ENCODE results near the gene ANKRD60.

The ANKRD60 gene

DNA sequence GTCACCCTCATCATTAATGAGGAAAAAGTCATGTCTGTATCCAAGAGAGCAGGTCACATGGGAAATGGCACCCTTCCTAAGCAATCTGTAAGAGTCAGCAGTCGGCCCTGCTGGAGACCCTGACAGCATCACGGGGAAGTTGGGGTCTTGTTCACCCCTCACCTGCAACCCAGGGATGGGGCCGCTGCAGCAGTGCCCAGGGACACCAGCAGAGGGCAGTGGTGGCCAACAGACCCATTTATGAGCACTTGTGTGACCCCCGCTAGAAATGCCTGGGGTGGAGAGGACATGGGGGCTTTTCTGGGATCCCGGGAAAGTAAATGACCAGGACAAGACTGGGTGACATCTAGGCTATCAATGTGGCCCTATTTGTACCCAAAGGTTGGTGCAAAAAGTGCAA, 35.9 kb downstream of the ANKRD60 start:
- no peak for DNase-seq (ENCODE audit: low spot score)

DNA sequence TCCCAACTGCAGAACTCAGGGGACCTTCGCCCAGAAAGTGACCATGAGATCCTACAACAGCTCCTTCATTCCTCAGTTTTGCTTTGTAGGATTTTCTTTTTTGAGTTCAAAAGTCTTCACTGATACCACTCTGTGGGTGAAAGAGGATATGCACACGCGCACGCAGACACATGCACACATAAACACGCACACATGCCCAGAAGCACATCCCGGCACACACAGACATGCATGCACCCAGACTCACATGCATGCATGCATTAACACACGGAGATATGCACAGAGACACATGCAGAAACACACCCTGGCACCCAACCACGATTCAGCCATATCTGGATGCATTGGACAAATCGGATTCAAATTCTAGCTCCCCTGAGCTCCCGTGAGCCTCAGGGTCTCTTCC, 36.4 kb downstream of the ANKRD60 start:
- DNase-seq (ENCODE audit: low spot score): no peak

DNA sequence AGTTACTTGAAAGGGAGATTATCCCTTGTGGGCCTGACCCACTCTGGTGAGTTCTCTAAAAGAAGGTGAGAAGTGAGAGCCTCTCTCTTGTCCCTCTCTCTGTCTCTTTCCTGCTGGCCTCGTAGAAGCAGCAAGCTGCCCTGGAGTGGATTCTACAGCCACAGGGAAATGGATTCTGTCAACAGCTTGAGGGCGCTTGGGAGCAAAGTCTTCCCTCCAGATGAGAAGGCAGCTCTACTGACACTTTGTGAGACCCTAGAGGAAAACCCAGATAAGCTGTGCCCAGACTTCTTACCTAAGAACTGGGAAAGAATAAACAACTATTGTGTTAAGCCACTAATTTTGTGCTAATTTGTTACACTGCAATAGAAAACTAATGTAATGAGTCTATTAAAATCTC, 39.9 kb downstream of the ANKRD60 start:
- no peak for DNase-seq (ENCODE audit: low spot score)

DNA sequence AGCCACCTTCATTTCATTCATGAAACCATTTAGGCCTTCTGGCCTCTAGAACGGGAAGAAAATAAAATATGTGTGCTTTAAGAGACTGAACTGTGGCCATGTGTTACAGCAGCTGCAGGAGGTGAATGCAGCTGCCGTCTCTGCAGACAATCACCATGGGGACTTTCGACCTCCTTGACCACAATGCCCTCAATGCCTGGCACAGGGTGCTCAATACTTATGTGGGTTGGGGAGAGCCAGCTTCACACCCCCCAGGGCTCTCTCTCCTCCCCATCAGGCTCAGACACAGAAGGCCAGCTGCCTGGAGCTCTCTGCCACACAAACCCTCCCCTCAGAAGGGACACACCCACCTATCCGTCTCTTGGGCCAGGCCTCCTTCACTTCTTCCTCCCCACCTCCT, 43.5 kb downstream of the ANKRD60 start:
- no peak for DNase-seq (ENCODE audit: low spot score)

DNA sequence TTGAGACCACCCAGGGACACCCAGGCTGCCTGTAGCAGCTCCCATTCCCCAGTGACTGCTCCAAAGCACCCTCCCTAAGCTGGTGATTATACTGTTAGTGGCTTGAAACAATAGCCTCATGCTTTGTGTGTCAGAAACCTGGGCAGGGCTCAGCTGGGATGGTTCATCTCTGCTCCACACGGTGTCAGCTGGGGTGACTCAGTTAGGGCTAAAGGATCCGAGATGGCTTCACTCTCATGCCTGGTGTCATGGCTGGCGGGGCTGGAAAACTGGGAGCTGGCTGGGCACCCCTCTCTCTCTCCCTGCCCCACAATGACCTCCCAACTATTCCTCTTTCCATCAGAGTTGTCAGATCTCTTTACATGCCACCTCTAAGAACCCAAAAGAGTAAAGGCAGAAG, 44.4 kb downstream of the ANKRD60 start:
- no peak for DNase-seq (ENCODE audit: low spot score)

DNA sequence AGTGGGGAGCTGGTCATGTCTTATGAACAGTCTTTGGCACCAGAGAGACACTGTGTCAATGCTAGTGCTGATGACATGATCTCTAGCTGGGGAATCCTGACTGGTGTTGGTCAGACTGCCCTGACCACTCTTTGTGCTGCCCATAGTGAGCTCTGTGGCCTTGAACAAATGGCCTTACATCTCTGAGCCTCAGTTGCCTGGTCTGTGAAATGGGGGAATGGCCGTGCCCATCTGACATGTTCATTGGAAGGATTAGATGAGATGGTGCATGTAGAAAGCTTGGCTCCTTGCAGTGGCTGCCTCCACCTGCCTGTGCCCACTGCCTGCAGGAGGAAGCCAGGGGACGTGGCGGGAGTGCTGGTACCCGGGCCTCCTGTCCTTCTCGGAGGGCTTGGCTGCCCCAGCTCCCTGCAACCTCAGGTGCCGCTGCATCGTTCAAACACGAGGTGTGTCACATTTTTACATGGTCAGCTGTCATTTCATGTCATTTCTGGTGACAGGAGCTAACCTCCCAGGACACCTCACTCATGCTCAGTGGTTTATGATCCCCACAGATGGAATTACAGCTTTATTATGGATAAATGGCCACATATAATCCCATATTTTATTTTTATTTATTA, 45.8 kb downstream of the ANKRD60 start:
- DNase-seq (ENCODE audit: low spot score): no peak

DNA sequence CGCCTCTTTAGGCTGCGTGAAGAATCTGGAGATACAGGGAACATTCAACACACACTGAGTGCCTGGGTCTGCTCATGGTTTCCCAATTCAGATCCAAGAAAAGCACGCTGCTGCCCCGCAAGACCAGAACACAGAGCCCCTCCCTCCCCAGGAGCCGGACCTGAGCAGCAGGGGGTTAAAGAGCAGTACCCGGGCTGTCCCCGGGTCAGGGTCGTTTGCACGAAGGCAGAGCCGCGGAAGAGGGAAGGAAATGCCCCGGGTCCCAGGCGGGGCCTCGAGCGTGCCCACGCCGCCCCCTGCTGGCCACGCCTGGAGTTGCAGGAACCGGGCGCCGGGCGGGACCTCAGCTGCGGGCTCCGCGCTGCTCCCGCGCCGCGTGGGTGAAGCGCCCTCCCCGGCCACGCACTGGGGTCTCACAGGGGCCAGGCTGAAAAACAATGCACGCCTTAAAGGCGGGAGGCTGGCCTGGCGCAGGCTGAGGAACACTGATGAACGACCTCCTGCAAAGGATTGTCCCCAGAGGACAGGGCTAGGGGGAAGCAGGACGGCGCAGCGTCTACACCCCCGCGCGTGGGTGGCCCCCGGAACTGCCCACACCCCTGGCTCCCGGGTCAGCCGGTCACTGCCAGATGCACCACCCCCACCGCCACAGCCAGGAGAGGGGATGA, 48.9 kb downstream of the ANKRD60 start:
- peak; percentile 87 for DNase-seq (ENCODE audit: low spot score)

DNA sequence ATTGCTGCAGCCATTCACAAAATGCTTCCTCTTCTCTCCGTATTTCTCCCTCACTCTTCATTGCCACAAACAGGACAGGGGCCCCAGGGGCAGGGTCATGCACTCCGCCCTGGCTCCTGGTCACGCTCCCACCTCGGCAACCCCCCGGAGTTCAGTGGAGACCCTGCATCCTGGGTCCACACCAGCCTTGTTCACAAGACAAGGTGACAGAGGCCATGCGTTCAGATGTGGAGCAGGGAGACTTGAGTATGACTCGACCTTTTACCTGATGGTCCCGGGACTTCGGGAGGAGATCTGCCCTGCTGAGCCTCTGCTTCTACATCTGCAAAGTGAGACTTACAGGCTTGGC, 49.4 kb downstream of the ANKRD60 start:
- DNase-seq (ENCODE audit: low spot score): no peak

DNA sequence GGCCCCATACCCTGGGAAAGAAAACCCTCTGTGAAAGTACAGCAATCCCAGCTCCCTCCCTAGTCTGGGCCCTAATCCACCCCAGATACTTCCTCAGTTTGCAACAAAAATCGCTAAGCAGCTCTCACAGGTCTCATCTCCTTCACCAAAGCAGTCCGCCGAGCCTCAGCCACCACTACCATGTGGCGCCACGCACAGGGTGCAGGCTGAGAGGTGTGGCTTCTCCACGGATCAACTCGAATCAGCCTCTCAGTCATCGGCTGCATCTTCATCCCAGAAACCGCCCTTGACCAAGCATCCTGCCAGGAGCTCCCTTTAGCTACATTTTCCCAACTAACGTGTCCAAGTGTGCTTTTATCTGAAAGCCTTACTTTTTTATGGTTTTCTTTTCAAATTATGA, 50.7 kb downstream of the ANKRD60 start:
- no peak for DNase-seq (ENCODE audit: low spot score)

DNA sequence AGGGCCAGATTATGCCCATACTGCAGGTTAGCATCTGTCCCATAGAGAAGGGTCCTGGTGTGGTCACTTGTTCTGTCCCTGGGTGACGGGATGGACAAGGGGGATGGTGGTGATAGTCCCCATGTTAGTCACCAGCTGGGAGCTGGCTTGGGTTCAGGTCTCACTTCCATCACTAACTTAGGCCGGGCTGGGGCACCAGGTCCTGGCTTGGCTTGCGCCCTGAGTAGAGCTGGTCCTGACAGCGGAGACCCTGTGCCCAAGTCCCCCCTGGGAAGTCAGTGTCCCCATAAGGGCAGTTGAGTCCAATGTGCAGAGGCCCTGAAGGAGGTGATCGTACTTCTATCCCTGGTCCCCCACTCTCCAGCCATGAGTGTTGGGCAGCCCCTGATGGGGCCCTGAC, 52.6 kb downstream of the ANKRD60 start:
- no peak for DNase-seq (ENCODE audit: low spot score)

DNA sequence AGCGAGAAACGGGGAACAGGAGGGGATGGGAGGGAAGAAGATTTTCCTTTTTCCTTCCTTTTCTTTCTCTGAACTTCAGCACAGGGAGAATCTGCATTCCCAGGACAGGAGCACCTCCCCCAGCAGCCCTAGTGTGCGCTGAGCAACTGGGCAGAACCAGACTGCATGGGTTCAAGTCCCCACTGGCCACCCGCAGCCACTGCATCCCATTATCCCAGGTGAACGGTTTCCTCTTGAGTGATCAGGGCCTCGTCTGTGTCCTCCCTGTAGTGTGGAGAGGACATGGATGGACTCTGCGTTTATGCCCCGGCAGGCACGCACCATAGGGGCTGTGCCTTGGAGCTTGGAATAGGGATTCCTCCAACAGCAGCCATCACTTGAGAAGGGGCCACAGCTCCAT, 53.0 kb downstream of the ANKRD60 start:
- DNase-seq (ENCODE audit: low spot score): no peak

DNA sequence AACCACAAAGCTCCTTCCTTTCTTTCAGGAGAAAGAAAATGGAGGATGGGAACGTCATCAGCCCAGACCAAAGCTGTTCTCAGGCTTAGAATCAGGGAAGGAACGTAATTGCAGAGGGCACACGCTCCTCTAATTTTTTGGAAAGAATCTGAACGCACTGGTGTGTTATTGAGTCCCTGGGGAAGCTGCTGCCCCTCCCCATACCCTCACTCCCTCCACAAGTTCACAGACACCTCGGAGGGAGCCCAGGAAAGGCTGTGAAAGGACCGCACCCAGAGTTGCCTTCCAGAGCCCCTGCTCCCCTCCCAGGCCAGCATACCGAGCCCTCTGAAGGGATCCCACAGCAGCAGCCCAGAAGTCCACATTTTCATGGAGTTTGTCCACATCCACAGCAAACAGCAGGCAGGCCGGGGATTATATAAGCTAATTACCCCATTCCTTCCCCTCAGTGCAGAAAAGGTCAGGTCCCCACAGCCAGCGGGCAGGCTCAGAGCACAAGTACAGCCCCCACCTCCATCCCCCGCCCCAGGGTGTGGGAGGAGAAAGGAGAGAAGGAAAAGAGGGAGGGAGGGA, 53.7 kb downstream of the ANKRD60 start:
- no peak for DNase-seq (ENCODE audit: low spot score)

DNA sequence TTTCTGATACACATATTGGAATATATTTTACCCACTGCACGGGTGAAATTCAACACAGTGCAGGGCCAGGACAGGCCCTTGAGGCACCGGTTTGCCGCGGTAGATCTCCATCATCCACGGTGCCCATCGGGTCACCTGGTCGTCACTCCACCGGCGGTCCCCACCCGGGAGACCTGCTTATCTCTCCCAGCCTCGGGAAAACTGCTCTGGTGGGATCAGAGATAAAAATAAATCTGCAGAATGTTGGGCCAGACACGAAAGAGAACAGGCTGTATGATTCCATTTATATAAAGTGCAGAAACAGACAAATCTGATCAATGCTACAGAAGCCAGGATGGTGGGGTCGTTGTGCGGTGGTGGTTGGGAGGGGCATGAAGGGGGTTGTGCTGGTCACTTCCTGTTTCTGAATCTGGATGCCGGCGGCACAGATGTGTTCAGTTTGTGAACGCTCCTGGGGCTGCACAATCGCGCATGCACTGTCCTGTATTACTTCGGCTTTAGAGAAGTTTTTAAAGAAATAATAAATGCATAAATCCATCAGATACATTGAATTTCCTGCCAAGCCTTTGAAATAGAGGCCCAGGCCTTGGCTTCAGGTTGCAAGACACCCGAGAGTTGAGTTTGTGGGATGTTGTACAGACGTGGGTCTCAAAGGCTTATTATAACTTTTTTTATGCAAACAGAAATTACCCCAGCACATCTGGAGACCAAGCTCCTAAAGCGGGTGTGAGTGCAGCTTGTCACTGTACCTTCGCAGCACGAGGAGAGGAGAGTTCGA, 54.3 kb downstream of the ANKRD60 start:
- no peak for DNase-seq (ENCODE audit: low spot score)

DNA sequence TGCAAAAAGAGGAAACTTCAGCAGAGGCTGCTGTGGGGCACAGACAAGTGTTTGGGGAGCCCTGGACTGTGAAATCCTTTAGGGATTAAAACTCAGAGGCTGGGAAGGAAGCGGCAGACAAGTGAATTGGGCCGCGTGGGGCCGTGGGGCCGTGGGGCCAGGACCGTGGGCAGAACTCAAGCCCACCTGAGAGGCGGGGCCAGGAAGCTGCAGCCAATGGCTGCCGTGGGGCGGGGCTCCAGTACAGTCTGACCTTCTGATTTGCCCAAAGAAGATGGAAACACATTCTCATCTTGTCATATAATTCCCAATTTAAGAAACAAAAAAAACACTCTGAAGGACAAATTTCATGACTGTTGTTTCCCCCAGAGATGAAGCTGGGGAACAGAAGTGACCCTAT, 55.4 kb downstream of the ANKRD60 start:
- no peak for DNase-seq (ENCODE audit: low spot score)

DNA sequence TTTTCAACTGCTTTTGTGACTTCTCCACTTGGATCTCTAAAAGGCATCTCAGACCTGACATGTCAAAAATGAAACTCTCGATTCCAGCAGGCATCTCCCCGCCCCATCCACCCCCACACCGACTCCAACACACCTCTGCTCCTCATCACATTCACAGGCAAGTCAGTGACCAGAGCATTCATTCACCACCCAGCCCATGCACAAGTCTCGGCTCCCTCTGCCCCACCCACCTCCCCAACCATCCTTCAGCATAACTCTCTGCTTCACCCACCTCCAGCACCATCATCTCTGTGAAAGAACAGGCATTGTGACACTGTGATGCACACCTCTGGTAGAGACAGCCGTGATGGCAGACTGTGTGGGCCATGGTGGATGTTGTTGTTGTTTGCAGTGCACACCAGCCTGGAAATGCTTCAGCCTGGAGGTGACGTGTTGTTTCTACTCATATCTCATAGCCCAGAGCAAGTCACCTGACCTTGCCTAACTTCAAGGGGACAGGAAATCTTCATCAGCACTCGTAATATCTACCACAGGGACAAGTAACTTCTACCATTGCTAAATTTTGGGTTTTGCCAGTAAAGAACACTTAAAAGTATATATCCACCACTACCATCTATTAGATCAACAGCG, 56.5 kb downstream of the ANKRD60 start:
- DNase-seq (ENCODE audit: low spot score): no peak

DNA sequence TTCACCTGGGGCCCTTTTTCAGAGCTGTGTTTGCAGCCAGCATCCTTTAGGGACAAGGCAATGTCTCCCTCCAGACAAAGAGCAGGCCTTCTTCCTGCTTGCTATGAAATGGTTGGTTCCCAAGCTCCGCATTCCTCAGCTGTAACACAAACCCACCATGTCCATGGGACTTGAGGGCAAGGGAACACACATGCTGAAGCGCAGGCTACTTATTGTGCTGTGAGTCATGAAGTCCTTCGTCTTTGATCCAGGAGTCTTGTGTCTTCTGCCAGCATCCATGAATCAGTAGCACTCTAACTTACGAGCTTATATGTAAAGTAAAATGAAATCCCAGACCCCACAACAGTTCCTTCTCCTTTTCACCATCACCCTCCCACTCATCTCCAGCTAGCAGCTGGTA, 59.0 kb downstream of the ANKRD60 start:
- DNase-seq (ENCODE audit: low spot score): no peak

DNA sequence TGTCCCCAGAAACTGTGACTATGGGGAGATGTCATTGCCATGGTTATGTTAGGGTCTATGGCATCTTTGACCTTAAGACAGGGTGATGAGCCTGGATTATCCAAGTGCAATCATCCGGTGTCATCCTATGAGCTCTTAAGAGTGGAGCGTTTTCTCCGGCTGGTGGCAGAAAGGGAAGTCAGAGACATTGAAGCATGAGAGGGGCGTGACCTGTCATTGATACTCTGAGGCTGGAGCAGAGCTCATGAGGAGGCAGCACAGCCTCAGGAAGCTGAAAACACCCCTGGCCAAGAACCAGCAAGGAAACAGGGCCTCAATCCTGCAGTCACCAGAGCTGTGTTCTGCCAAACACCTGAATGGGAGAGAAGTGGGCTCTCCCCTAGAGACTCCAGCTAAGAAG, 59.6 kb downstream of the ANKRD60 start:
- no peak for DNase-seq (ENCODE audit: low spot score)

DNA sequence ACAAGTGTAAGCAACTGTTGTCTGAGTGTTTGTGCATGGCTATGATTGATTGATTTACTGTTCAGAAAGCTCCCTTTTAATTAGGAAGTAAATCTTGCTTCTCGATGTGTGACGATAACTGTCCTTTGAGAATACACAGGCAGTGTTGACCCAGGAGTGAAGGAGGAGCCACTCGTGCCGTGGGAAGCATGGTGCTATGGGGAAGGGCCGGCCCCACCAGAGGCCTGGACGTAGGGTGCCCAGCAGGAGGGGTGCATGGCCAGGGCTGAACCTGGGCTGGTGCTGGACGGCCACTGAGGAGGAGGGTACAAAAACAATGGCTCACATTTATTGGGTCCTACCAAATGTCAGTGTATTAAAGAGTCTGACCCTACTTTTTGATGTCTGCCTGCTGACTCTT, 60.7 kb downstream of the ANKRD60 start:
- DNase-seq (ENCODE audit: low spot score): no peak
